HepG2 (cell line): Measurements from ENCODE around the gene CDC37L1. TPM values are rescaled to one million over a fixed set of nuclear protein-coding genes. Genes with fewer than 3 reads are reported as not detected.

Experiments used
- ATAC-seq: fragments of 200-7000 bp; cut with Tn5 transposase; 3 replicates; pipeline ENCODE4 v1.9.1; 2020; ENCODE audit warnings: mild to moderate bottlenecking, moderate library complexity
- BruUV-seq: library from RNA; stranded (reverse); fragments of 400-500 nt; replicated peaks from 2 replicates; lab custom pipeline; 2021; lab: Mats Ljungman, UMichigan
- CTCF ChIA-PET: fragments of 300-600 bp; formaldehyde crosslinking; extraction: SDS; loops from one replicate; lab custom pipeline; 2021; ENCODE audit warnings: low total read pairs, inconsistent platforms, low intra/inter-chr PET ratio; lab: Yijun Ruan, JAX
- POLR2A ChIA-PET: fragments of 350-600 bp; sonication (Branson Sonifier 250); formaldehyde crosslinking; loops from one replicate; lab custom pipeline; 2020; ENCODE audit warnings: antibody characterized with exemption, inconsistent platforms; lab: Yijun Ruan, JAX
- DNase-seq: peaks from one replicate; pipeline ENCODE4 v3.0.0-alpha.2; 2015; ENCODE audit warnings: low spot score
- FAIRE-seq: peaks from 3 replicates; lab custom pipeline; 2011; peaks lifted over from hg19 to GRCh38; lab: Jason Lieb, UNC
- H2AFZ ChIP-seq: one replicate; pipeline ENCODE4 v1.6.1; 2011; ENCODE audit warnings: low read length, inconsistent platforms
- H3K27ac ChIP-seq: fragments of 300-600 bp; 3 replicates; pipeline ENCODE4 v1.8.0; 2011; ENCODE audit warnings: mixed run types, mild to moderate bottlenecking, mixed read lengths, low read length, inconsistent platforms; ENCODE audit not compliant: insufficient read depth; ENCODE audit errors: extremely low read length
- H3K27me3 ChIP-seq, 2 experiments: fragments of 200-600 bp in 1 of 2; 2 replicates in 1 of 2; 3 replicates in 1 of 2; pipeline versions ENCODE4 v1.6.0 to v1.8.0; 2011; ENCODE audit warnings: low read length in 2 of 2, mild to moderate bottlenecking in 2 of 2, moderate library complexity in 2 of 2, inconsistent platforms in 1 of 2; ENCODE audit not compliant: insufficient read depth in 2 of 2, control insufficient read depth in 1 of 2
- H3K36me3 ChIP-seq, 2 experiments: fragments of 200-600 bp in 1 of 2; replicated peaks in 1 of 2; 2 replicates in 1 of 2; 3 replicates in 1 of 2; pipeline versions ENCODE4 v1.5.1 to v1.8.0; 2011; ENCODE audit warnings: low read length in 2 of 2, inconsistent platforms in 1 of 2; ENCODE audit not compliant: insufficient read depth in 2 of 2, control insufficient read depth in 1 of 2
- H3K4me1 ChIP-seq: 2 replicates; pipeline ENCODE4 v1.5.1; 2012; ENCODE audit warnings: low read length, inconsistent platforms; ENCODE audit not compliant: insufficient read depth
- H3K4me2 ChIP-seq: 2 replicates; pipeline ENCODE4 v1.6.0; 2011; ENCODE audit warnings: low read depth, low read length, inconsistent platforms
- H3K4me3 ChIP-seq, 3 experiments: fragments of 200-600 bp in 1 of 3; sonication (generic), shearing (Covaris generic) in 1 of 3; replicated peaks in 1 of 3; 2 replicates each; pipeline ENCODE4 v1.5.1; 2011 to 2016; ENCODE audit warnings: low read length in 3 of 3, inconsistent platforms in 2 of 3, low read depth in 2 of 3, mild to moderate bottlenecking in 2 of 3, control low read depth in 1 of 3, mixed read lengths in 1 of 3; ENCODE audit not compliant: insufficient read depth in 1 of 3
- H3K79me2 ChIP-seq: one replicate; pipeline ENCODE4 v1.6.1; 2011; ENCODE audit warnings: low read length, inconsistent platforms; ENCODE audit not compliant: insufficient read depth
- H3K9ac ChIP-seq: 2 replicates; pipeline ENCODE4 v1.6.0; 2011; ENCODE audit warnings: mild to moderate bottlenecking, low read depth, low read length, inconsistent platforms; ENCODE audit not compliant: insufficient read depth
- H3K9me3 ChIP-seq: 2 replicates; pipeline ENCODE4 v1.5.1; 2012; ENCODE audit warnings: mild to moderate bottlenecking, low read length
- H4K20me1 ChIP-seq: 2 replicates; pipeline ENCODE4 v1.6.0; 2011; ENCODE audit warnings: inconsistent platforms, mild to moderate bottlenecking, low read length, moderate library complexity; ENCODE audit not compliant: insufficient read depth
- CEBPB ChIP-seq: IDR thresholded peaks from 2 replicates; pipeline ENCODE4 v1.6.1; 2011; ENCODE audit warnings: low read depth, low read length, improper control_type of control experiment, borderline replicate concordance
- KMT2B ChIP-seq: IDR thresholded peaks from 2 replicates; pipeline ENCODE4 v1.6.1; 2016; ENCODE audit warnings: missing genetic modification reagents, missing compliant biosample characterization
- NCOA2 ChIP-seq: sonication (generic); formaldehyde crosslinking; IDR thresholded peaks from 2 replicates; pipeline ENCODE4 v1.8.0; 2022; ENCODE audit warnings: inconsistent platforms
- NFIB ChIP-seq: sonication (generic); formaldehyde crosslinking; IDR thresholded peaks from 2 replicates; pipeline ENCODE4 v1.9.0; 2021; ENCODE audit warnings: missing genetic modification reagents, mild to moderate bottlenecking, borderline replicate concordance
- RNF2 ChIP-seq: fragments of 450-650 bp; conservative IDR thresholded peaks from 2 replicates; pipeline ENCODE4 v1.6.1; 2016; ENCODE audit warnings: low read depth
- SOX6 ChIP-seq, 2 experiments: fragments of 450-650 bp in 1 of 2; sonication (generic) in 1 of 2; formaldehyde crosslinking in 1 of 2; IDR thresholded peaks; 2 replicates each; pipeline versions ENCODE4 v1.4.0 to v1.6.1; 2017 to 2020; ENCODE audit warnings: antibody characterized with exemption in 1 of 2, mild to moderate bottlenecking in 1 of 2, missing genetic modification reagents in 1 of 2
- ZNF577 ChIP-seq: sonication (generic); formaldehyde crosslinking; IDR thresholded peaks from 2 replicates; pipeline ENCODE4 v1.4.0; 2020; ENCODE audit warnings: mild to moderate bottlenecking, low read depth, missing genetic modification reagents, borderline replicate concordance
- ZNF616 ChIP-seq: sonication (generic); formaldehyde crosslinking; IDR thresholded peaks from 2 replicates; pipeline ENCODE4 v1.5.0; 2020; ENCODE audit warnings: low read depth, mild to moderate bottlenecking, missing genetic modification reagents
- WGBS: methylation state at CpG from one replicate; pipeline ENCODE4 v1.1.6; 2017; ENCODE audit warnings: low lambda C conversion rate; 5-methylcytosine and 5-hydroxymethylcytosine counted together
- in situ Hi-C: cut with HindIII; loops from 2 replicates; pipeline ENCODE4 v1.10.0; 2017; ENCODE audit warnings: low pct_unique_long_range_greater_than_20kb; ENCODE audit not compliant: extremely low pct_ligation_motif_present
- intact Hi-C: fragments of 100-400 bp; cut with micrococcal nuclease; formaldehyde crosslinking; loops from one replicate; pipeline ENCODE4 v1.10.0; 2022; ENCODE audit not compliant: unreplicated experiment
- polyA plus RNA-seq, 8 experiments: library from polyadenylated mRNA; depleted of rRNA in 3 of 8; stranded (reverse) in 7 of 8; unstranded in 1 of 8; fragments of >200 nt; fragmentation: Illumina TruSeq in 4 of 8; extraction: Trizol in 4 of 8; gene quantifications; 2 replicates each; pipeline versions ENCODE4 v1.2.1 to v1.2.3, GENCODE V29; 2011 to 2016; ENCODE audit warnings: low read depth in 4 of 8, missing spikeins in 1 of 8, mixed read lengths in 1 of 8; ENCODE audit not compliant: insufficient read depth in 1 of 8
- total RNA-seq, 5 experiments: library from RNA; depleted of rRNA; stranded (reverse); fragments of >200 nt; fragmentation: Illumina TruSeq; extraction: Trizol; gene quantifications; 2 replicates each; pipeline ENCODE4 v1.2.3, GENCODE V29; 2016; ENCODE audit warnings: low read depth in 1 of 5
- TF ChIP-seq, protein P1 (sequence below), 2 experiments: fragments of 450-650 bp in 1 of 2; sonication (generic) in 1 of 2; formaldehyde crosslinking; IDR thresholded peaks; 2 replicates each; pipeline versions ENCODE4 v1.5.0 to v1.8.0; 2020 to 2022; ENCODE audit warnings: mild to moderate bottlenecking in 1 of 2, missing genetic modification reagents in 1 of 2
- TF ChIP-seq, protein P2 (sequence below): sonication (generic); formaldehyde crosslinking; IDR thresholded peaks from 2 replicates; pipeline ENCODE4 v1.4.0; 2020; ENCODE audit warnings: missing genetic modification reagents
- TF ChIP-seq, protein P3 (sequence below): sonication (generic); formaldehyde crosslinking; IDR thresholded peaks from 2 replicates; pipeline ENCODE4 v1.5.0; 2020; ENCODE audit warnings: mild to moderate bottlenecking, low read depth, missing genetic modification reagents, borderline replicate concordance

CDC37L1 gene
- total and polyA plus RNA-seq, 2 of the 13 experiments (the other 11 are each of a cell fraction or from before 2014, with no cell fraction given) = 5.5 to 17.0 TPM

DNA sequence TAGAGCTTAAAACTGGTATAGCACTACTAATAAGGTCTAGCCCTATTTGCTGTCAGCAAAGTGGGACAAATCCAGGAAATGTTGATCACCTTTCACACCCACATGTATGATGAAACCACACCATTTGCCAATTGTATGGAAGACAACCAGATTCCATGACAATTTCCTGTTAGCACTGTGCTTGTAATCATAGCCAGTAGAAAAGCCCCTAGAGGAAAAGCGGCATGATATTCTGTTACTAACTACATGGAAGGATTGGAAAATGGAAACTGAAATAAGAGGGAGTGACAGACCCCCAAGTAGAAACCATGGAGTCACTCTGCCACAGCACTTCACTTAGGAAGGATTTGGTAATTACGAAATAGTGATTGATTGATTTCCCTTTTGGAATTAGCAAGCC, 14.0 kb upstream of the CDC37L1 start:
- ChIA-PET POLR2A (interaction anchor here (1.3 to 3.7 kb wide), 5 partner anchors 12 to 75 kb away, joined by 3 to 43 read pairs (median 14); partner anchors contain the start of genes AK3 and CDC37L1), CTCF (no interaction called here)
- Histone ChIP-seq H3K4me3 (no peak overlapping the region), H3K9me3 (no peaks in the 10 kb centered on the region), H3K27me3 (no peaks in the 10 kb centered on the region), H3K4me1 (peaks cover 44% of the 10 kb centered on the region), H4K20me1 (no peaks in the 10 kb centered on the region), H3K9ac (no peak overlapping the region), H3K79me2 (peaks cover 12% of the 10 kb centered on the region), H3K4me2 (no peak overlapping the region; the same call in 1 of the 2 replicates), H3K27ac (no peak overlapping the region), H3K36me3 (no peaks in the 10 kb centered on the region), H2AFZ (no peak overlapping the region)
- in situ Hi-C loops (loop anchor here (5.0 kb wide), 1 partner anchor 67 kb away; no protein-coding TSS in a partner anchor), intact Hi-C loops (no loop called here)
- ATAC-seq (no peak), DNase-seq (no peak), FAIRE-seq (no peak)
- TF ChIP-seq, protein P1, sequence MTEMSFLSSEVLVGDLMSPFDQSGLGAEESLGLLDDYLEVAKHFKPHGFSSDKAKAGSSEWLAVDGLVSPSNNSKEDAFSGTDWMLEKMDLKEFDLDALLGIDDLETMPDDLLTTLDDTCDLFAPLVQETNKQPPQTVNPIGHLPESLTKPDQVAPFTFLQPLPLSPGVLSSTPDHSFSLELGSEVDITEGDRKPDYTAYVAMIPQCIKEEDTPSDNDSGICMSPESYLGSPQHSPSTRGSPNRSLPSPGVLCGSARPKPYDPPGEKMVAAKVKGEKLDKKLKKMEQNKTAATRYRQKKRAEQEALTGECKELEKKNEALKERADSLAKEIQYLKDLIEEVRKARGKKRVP (CRISPR knock-in tag; IDR thresholded peaks at IDR 0.05) = peak in 1 of 2 experiments; percentile 59; a peak in 1 of 4 replicates
- no peak for TF ChIP-seq SOX6 (IDR thresholded peaks at IDR 0.05)
- no peak for TF ChIP-seq SOX6 (CRISPR knock-in tag; IDR thresholded peaks at IDR 0.05)
- peak; percentile 61; the same call in 1 of the 2 replicates for TF ChIP-seq CEBPB
- 95% methylated on average over 2 of the region's 2 CpGs for WGBS
- no TSS peak for BruUV-seq

DNA sequence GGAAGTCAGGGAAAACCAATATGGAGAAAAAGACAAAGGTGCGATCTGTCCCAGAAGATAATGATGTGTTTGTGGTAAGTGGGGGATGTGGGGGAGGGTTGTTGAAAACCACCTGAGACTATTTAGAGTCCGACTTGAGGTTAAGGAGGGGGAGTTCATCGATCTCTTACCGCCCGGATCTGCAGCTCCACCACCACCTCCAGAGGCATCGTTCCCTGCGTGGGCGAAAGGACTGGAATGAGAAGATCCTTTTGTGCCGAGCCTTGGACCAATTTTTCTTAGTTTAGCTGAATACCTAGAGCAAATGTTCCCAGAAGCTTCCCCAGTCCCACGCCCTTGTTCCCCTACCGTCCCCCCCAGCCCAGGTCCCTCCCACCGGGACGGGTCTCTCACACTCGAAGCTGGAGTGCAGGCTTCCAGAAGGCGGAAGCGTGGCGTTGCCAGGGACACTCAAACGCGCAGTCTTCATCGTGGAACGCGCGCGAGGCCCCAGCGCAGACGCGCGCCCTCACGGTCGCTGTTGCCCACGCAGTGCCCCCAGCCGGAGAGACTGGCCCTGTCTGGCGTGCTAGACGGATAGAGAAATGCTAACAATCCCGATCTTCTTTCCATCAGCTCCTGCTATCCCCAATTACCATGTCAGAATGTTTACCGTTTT, 13.2 kb upstream of the CDC37L1 start, which contains the start of gene SPATA6L:
TSS of gene SPATA6L (minus strand) at position 439 of the 658 bp plus-strand sequence. CDS start at position 209, 230 bp downstream.
- peak within 1 kb of the TSS; percentile 25 for H3K27ac ChIP-seq
- no TSS peak for BruUV-seq
- H3K4me2 ChIP-seq = peak within 1 kb of the TSS; percentile 88
- TF ChIP-seq ZNF577 (CRISPR knock-in tag) = no peak
- TF ChIP-seq, protein P2, sequence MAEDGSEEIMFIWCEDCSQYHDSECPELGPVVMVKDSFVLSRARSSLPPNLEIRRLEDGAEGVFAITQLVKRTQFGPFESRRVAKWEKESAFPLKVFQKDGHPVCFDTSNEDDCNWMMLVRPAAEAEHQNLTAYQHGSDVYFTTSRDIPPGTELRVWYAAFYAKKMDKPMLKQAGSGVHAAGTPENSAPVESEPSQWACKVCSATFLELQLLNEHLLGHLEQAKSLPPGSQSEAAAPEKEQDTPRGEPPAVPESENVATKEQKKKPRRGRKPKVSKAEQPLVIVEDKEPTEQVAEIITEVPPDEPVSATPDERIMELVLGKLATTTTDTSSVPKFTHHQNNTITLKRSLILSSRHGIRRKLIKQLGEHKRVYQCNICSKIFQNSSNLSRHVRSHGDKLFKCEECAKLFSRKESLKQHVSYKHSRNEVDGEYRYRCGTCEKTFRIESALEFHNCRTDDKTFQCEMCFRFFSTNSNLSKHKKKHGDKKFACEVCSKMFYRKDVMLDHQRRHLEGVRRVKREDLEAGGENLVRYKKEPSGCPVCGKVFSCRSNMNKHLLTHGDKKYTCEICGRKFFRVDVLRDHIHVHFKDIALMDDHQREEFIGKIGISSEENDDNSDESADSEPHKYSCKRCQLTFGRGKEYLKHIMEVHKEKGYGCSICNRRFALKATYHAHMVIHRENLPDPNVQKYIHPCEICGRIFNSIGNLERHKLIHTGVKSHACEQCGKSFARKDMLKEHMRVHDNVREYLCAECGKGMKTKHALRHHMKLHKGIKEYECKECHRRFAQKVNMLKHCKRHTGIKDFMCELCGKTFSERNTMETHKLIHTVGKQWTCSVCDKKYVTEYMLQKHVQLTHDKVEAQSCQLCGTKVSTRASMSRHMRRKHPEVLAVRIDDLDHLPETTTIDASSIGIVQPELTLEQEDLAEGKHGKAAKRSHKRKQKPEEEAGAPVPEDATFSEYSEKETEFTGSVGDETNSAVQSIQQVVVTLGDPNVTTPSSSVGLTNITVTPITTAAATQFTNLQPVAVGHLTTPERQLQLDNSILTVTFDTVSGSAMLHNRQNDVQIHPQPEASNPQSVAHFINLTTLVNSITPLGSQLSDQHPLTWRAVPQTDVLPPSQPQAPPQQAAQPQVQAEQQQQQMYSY (CRISPR knock-in tag) = no peak
- 0 out of 2 replicates have a peak, but pooled peaks have one; percentile 35 for TF ChIP-seq ZNF616
- TF ChIP-seq NFIB = no peak
- TF ChIP-seq NCOA2 (CRISPR knock-in tag) = no peak
- TF ChIP-seq, protein P3, sequence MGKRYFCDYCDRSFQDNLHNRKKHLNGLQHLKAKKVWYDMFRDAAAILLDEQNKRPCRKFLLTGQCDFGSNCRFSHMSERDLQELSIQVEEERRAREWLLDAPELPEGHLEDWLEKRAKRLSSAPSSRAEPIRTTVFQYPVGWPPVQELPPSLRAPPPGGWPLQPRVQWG = no peak
- TF ChIP-seq RNF2 = no peak
- peak; percentile 53; the same call in 1 of the 2 replicates for TF ChIP-seq KMT2B (CRISPR knock-in tag)

More for the DNA sequence above, 13.2 kb upstream of the CDC37L1 start, which contains the start of gene SPATA6L:
- ATAC-seq (peak; percentile 6; the same call in 2 of the 3 replicates), DNase-seq (peak; percentile 11), FAIRE-seq (no peak)
- Histone ChIP-seq H3K9me3 (no peaks in the 10 kb centered on the region), H2AFZ (peak within 1 kb of the TSS; percentile 88), H3K4me1 (peaks cover 43% of the 10 kb centered on the region), H3K4me3 (peak within 1 kb of the TSS; percentile 53 to 74 (median 62)), H4K20me1 (no peaks in the 10 kb centered on the region), H3K27me3 (no peaks in the 10 kb centered on the region), H3K79me2 (peaks cover 12% of the 10 kb centered on the region), H3K36me3 (no peaks in the 10 kb centered on the region), H3K9ac (peak within 1 kb of the TSS; percentile 69)
- intact Hi-C loops (no loop called here), in situ Hi-C loops (loop anchor here (5.0 kb wide), 1 partner anchor 66 kb away; no protein-coding TSS in a partner anchor)
- WGBS = 9% methylated on average over 24 of the region's 36 CpGs
- ChIA-PET POLR2A (interaction anchor here (1.0 to 3.7 kb wide), 6 partner anchors 11 to 75 kb away, joined by 3 to 43 read pairs (median 10); partner anchors contain the start of genes AK3 and CDC37L1), CTCF (no interaction called here)
